NT2/D1 (cell line): ENCODE measurements around the gene FNDC3B.

ENCODE experiments used
- DNase-seq: peaks from one replicate; pipeline ENCODE4 v3.0.0-alpha.2; 2011; ENCODE audit warnings: low read depth, low spot score
- H3K27me3 ChIP-seq: 2 replicates; pipeline ENCODE4 v1.6.0; 2011; ENCODE audit warnings: mild to moderate bottlenecking; ENCODE audit not compliant: insufficient read length, insufficient read depth
- H3K36me3 ChIP-seq: 2 replicates; pipeline ENCODE4 v1.6.1; 2011; ENCODE audit warnings: mild to moderate bottlenecking, low read length, mixed read lengths; ENCODE audit not compliant: insufficient read depth, insufficient read length
- H3K4me1 ChIP-seq: 2 replicates; pipeline ENCODE4 v1.5.1; 2011; ENCODE audit not compliant: insufficient read depth, insufficient read length
- H3K4me3 ChIP-seq: 2 replicates; pipeline ENCODE4 v1.5.1; 2011; ENCODE audit warnings: low read depth; ENCODE audit not compliant: insufficient read length
- H3K9ac ChIP-seq: 2 replicates; pipeline ENCODE4 v1.6.0; 2011; ENCODE audit warnings: low read depth; ENCODE audit not compliant: insufficient read length
- H3K9me3 ChIP-seq: 2 replicates; pipeline ENCODE4 v1.5.1; 2011; ENCODE audit warnings: mild to moderate bottlenecking, low read length; ENCODE audit not compliant: insufficient read depth
- SUZ12 ChIP-seq: IDR thresholded peaks from 2 replicates; pipeline ENCODE4 v1.6.1; 2011; ENCODE audit not compliant: insufficient read length, insufficient read depth; ENCODE audit errors: extremely low read depth
- YY1 ChIP-seq: IDR thresholded peaks from 2 replicates; pipeline ENCODE4 v1.6.1; 2011; ENCODE audit not compliant: insufficient read length, insufficient read depth
- ZNF274 ChIP-seq: IDR thresholded peaks from 2 replicates; pipeline ENCODE4 v1.6.1; 2011; ENCODE audit warnings: mild to moderate bottlenecking, low read depth, low read length

Gene FNDC3B

DNA sequence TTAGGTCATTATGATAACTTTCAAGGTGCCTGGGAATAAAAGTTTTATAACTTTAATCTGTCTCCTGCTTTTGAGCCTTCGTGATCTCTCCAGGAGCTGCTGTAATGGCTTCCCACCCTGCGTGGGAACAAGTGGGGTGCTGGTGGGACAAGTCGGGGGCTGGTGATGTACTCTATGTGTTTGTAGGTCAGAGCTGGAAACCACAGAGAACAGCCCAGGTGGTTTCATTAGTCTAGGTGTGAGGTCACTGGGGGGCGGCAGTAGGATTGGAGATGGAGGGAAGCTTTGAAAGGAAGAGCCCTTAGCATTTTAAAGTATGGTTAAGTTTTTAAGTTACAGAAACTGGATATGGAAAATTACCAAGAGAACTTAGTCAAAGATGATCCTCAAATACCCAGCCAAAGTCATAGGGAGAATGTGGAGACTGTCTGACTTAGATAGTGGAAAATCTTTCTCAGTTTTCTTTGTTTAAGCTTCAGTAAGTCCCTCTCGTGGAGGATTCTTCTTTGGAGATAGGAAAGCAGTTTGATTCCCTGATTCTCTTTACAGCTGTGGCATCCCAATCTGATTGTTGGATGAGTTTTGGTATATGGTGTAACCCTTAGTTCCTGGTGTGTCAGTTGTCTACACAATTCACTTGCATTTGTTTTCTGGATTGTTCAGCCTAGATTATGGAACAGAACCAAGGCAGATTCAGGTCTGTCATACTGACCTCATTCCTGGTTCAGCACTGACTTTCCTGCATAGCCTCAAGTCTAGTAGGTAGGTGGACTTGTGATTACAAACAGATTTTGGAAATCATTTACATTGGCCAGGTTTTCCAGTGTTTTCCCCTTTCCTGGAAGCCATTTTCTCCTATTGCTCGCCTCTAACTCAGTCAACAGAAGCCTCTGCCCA is 115.6 kb downstream of the FNDC3B start:
- Histone ChIP-seq H3K9me3 (no peaks in the 10 kb centered on the region), H3K4me3 (no peak overlapping the region), H3K4me1 (no peaks in the 10 kb centered on the region), H3K9ac (no peak overlapping the region), H3K36me3 (peaks cover 3% of the 10 kb centered on the region), H3K27me3 (no peaks in the 10 kb centered on the region)
- TF ChIP-seq ZNF274 = no peak
- TF ChIP-seq YY1 = no peak
- no peak for TF ChIP-seq SUZ12
- no peak for DNase-seq

DNA sequence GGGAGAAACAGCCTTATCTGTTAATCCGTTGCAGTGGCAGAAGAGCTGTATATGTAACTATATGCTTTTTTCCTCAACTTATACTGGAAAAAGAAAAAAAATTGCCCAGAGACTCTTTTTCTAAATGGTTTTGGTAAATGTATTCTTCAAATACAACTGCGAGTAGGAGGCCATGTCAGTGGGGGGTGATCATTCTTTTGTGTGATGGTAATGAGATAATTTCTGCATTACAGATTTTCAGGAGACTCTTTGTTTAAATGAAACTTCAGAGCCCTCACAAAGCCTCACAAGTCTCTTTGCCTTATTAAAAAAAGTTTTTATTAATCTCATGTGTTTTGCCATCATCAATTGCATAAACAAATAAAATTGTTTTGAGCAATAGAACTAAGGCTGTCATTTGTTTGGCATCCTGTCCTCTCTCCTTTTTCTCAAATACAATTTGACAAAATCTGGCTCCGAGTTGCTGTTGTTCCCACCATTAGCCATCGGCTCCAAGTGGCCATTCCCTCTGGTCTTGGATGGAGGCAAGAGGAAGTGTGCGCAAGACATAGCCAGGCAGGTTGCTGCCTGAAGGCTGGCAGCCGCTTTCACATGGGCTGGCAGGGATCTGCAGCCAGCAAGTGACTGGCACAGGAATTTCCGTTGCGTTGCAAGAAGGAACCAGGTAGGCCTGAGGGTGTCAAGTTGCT is 116.7 kb downstream of the FNDC3B start:
- no peak for DNase-seq
- no peaks in the 10 kb centered on the region for H3K4me1 ChIP-seq
- no peaks in the 10 kb centered on the region for H3K27me3 ChIP-seq
- H3K9me3 ChIP-seq = no peaks in the 10 kb centered on the region
- H3K36me3 ChIP-seq = peaks cover 6% of the 10 kb centered on the region
- no peak overlapping the region for H3K4me3 ChIP-seq
- no peak overlapping the region for H3K9ac ChIP-seq
- TF ChIP-seq SUZ12 = no peak
- no peak for TF ChIP-seq YY1
- TF ChIP-seq ZNF274 = no peak

DNA sequence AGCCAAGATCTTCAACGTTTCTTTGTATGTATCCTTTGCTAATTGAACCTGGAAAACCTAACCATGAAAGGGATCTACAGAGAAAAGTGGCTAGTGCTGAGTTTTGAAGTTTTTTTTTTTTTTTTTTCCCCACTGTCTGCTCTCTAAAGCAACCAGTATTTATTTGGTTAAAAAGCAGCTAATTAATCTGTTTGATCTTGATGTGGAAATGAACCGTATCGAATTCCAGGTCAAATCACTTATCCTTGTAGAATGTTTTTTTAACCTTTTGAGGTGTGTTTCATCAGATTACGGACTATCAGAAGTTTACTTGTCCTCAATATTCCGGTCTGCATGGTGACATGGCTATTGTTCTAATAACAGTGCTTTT is 117.2 kb downstream of the FNDC3B start:
- Histone ChIP-seq H3K36me3 (peaks cover 11% of the 10 kb centered on the region), H3K4me3 (no peak overlapping the region), H3K9ac (no peak overlapping the region), H3K9me3 (no peaks in the 10 kb centered on the region), H3K27me3 (no peaks in the 10 kb centered on the region), H3K4me1 (no peaks in the 10 kb centered on the region)
- TF ChIP-seq ZNF274 (no peak), SUZ12 (no peak), YY1 (no peak)
- no peak for DNase-seq

DNA sequence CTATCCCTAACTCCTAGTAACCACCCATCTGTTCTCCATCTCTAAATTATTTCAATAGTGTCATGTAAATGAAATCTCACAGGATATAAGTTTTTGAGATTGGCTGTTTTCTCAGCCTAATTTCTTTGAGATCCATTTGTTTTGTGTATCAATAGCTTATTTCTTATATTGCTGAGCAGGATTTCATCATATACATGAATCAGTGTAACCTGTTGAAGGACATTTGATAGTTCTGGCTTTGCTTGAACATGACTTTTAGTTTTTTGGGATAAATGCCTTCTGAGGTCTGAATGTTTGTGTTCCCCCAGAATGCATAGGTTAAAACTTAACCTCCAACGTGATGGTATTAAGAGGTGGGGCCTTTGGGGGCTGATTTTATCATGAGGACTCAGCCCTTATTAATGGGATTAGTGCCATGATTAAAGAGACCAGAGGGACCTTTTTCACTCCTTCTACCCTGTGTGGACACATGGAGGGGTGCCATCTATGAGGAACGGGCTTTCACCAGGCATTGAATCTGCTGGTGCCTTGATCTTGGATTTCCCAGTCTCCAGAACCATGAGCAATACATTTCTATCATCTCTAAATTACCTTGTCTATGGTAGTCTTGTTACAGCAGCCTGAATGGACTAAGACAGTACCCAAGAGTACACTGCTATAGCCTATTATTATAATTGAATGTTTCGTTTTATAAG is 118.3 kb downstream of the FNDC3B start:
- H3K27me3 ChIP-seq = no peaks in the 10 kb centered on the region
- H3K4me1 ChIP-seq = no peaks in the 10 kb centered on the region
- DNase-seq = no peak
- no peak overlapping the region for H3K4me3 ChIP-seq
- H3K9me3 ChIP-seq = no peaks in the 10 kb centered on the region
- peaks cover 12% of the 10 kb centered on the region for H3K36me3 ChIP-seq
- no peak overlapping the region for H3K9ac ChIP-seq
- no peak for TF ChIP-seq YY1
- no peak for TF ChIP-seq ZNF274
- TF ChIP-seq SUZ12 = no peak

DNA sequence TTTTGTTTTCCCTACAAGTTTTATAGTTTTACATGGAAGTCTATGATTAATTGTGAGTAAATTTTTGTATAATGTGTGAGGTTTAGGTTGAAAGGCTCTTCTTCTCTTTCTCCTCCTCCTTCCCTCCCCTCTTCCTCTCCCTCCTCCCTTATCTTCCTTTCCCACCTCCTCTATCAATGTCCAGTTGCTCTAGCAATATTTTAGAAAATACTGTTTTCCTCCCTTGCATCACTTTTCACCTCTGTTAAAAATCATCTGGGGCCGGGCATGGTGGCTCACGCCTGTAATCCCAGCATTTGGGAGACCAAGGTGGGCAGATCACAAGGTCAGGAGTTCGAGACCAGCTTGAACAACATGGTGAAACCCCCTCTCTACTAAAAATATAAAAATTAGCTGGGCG is 119.4 kb downstream of the FNDC3B start:
- H3K9me3 ChIP-seq = no peaks in the 10 kb centered on the region
- no peak overlapping the region for H3K9ac ChIP-seq
- DNase-seq = no peak
- no peak for TF ChIP-seq SUZ12
- TF ChIP-seq YY1 = no peak
- TF ChIP-seq ZNF274 = no peak
- H3K4me3 ChIP-seq = no peak overlapping the region
- H3K36me3 ChIP-seq = peaks cover 12% of the 10 kb centered on the region
- H3K27me3 ChIP-seq = no peaks in the 10 kb centered on the region
- H3K4me1 ChIP-seq = no peaks in the 10 kb centered on the region

DNA sequence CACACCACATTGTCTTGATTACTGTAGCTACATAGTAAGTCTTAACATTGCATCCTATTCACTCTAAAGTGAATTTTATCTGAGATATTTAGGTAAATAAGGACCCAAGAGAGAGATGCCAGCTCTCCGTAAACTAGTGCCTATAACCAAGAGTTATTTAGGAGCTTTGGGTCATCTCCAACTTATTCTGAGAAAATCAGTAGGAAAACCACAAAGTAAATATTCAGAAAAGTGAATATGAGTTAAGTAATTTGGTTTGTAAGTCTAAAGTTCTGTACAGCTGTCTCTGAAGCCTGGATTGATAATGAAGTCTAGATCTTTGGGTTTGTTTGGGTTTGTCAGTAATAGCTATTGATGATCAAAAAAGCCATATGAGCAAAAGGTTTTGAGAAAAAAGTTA is 120.0 kb downstream of the FNDC3B start:
- DNase-seq = no peak
- Histone ChIP-seq H3K9ac (no peak overlapping the region), H3K4me3 (no peak overlapping the region), H3K9me3 (no peaks in the 10 kb centered on the region), H3K27me3 (no peaks in the 10 kb centered on the region), H3K36me3 (peaks cover 12% of the 10 kb centered on the region), H3K4me1 (no peaks in the 10 kb centered on the region)
- TF ChIP-seq YY1 = no peak
- TF ChIP-seq ZNF274 = no peak
- TF ChIP-seq SUZ12 = no peak

DNA sequence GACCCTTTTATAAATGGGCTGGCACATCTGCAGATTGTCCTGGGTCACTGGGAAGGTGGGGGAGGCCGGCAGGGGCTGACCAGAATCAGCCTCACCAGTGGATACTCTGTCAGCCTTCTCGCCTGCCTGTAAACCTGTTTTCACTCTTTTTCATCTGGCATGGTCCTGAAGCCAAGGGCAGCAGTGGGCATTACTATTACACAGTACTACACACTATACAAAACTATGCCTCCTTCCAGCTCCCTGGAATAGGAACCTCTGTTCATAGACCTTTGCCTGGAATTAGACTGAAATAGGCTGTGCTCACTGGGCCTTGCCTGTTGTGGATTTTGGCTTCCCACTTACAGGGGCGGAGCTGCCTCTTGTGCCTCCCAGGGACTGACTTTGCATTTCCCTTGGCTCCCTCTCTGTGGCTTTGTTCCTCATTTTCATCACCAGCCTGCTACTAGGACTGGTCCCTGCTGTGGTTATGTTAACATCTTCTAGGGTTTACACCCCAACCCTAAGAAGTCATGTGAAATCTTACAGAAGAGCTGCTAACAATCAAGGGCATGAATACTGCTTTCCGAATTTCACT is 120.7 kb downstream of the FNDC3B start:
- H3K27me3 ChIP-seq = no peaks in the 10 kb centered on the region
- DNase-seq = no peak
- H3K36me3 ChIP-seq = peaks cover 12% of the 10 kb centered on the region
- no peak overlapping the region for H3K4me3 ChIP-seq
- H3K9me3 ChIP-seq = no peaks in the 10 kb centered on the region
- no peaks in the 10 kb centered on the region for H3K4me1 ChIP-seq
- no peak overlapping the region for H3K9ac ChIP-seq
- TF ChIP-seq SUZ12 (no peak), ZNF274 (no peak), YY1 (no peak)
